NCI-H2196 treated with DMSO at 0.1 percent for 48 hours (cell line): ENCODE data around the gene ARHGEF28.

Experiments
- DNase-seq: peaks from one replicate; lab custom pipeline; 2025; ENCODE audit not compliant: unreplicated experiment; lab: John Stamatoyannopoulos, UW

Gene ARHGEF28

DNA sequence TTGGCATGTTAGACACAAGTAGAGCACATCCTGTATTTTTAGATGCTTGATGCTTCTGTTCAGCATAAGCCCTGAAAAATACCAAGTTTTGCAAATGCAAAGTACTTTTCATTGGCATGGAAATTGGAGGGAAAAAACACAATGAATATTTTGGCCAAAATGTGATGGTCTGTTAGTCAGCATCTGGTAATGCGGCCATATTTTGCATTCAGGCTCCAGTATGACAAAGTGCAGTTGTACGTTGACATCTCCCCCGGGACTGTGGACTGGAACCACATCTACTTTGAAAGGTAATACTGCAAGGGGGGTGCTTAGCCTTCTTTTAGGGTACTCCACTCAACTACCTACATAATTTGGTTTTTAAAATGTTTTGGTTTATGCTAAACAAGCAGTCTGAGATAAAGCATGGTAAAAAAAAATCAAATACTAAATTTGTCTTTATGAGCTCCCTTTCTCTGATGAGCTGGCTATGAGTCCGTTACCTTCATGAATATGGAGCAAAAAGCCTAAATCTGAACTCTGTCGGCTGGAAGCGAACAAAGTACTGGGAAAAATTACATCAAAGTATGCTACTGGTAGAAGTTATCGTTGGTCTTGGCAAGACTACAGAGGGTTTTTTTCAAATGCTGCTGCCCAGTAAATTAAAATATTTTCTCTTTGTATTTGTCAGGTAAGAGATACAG, 297.0 kb downstream of the ARHGEF28 start:
- no peak for DNase-seq

DNA sequence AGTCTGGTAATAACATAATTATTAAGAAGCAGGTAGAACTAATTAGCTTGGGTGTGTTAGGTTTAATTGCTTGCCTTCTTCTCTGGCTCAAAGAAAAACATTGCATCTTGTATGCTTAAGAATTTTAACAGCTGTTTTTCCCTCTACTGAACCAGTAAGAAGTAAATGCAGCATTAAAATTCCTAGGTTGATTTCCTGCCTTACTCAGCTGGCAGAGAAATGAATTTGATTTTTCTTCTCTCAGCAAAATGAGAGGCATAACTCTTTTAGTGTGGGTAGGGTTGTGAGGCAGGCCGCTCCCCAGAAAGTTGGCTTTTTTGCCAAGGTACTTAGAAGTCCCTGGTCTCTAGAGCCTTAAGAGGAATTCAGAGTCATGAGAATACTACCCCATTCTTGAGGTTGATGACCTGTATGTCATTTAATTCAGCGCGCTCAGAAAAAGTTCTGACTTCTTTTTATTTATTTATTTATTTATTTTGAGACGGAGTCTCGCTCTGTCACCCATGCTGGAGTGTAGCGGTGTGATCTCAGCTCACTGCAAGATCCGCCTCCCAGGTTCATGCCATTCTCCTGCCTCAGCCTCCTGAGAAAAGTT, 302.6 kb downstream of the ARHGEF28 start:
- DNase-seq = no peak

DNA sequence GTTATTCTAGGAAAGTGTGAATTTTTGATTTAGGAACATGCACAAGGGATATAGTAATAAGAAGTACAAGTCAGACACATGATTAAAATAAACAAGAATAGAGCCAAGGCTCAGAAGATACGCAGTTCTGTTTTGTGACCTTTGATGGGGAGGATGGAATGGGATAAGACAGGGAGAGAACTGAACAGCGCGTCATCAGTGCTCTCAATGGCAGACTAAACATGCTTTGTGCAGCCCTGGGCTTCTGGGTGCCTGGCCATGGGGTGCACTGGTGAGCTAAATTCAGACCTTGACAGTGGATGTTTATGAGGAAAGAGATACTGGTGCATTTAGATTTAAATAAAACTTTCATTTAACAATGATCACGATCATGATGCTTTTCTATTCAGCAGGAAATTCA, 309.7 kb downstream of the ARHGEF28 start:
- no peak for DNase-seq

DNA sequence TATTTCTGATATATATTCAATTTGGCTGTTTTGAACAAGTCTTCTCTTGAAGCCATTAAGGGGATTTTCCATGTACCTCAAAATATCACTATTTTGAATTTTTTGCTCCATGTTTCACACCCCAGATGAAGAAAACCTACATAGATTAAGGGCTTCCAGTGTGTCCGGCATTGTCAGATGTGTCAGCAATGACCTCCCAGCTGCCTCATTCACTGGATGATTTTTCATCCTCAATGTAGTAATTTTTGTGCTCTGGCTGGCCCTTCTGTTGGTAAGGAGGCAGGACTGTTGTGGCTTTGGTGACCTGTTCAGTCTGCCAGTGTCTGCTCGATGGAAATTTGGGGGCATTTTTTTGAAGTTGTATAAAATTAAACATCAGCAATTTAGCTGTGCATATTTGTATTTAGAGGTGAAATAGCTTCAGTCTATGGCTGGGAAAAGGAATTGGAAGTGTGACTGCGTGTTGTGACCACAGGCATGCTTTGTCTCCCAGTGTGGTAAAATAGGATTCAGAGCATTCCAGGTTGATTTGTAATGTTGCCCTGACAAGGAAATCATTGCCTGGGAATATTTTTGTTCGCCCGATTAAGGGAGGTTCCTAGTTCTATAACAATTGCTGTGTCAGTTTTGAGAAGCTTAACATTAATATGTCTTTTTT, 312.4 kb downstream of the ARHGEF28 start:
- no peak for DNase-seq

DNA sequence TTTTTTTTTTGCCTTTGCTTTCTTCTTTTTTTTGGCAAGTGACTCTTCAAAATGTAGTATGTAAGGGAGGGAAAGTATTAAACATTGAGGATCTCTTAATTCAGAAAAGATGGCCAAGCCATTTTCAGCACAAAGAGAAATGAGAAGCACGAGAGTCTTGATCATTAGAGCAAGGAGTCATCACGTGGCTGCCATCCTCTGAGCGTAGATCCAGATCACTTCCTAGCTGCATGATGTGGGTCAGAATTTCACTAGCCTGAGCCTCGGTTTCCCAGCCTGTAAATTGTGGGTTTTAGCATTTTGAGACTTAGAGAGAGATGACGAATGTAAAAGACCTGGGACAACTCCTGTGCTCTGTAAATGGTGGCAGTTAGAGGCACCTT, 312.9 kb downstream of the ARHGEF28 start:
- no peak for DNase-seq

DNA sequence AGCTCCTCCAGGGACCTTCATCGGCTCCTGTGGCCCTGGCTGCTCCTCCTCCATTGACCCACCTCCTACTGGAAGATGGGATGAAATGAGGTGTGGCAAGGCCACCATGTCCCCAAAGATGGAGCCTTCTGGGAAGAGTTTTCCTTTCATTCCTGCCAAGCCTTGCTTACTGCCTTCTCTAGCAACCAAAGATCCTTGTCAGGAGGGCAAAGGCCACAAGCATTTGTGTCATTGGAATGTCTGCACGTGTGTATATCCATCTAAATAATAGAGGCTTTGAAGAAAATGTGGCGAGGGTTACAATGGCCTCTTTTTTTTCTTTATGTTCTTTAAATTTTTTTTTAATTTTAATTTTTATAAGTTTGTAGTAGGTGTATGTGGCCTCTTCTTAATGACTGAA, 313.6 kb downstream of the ARHGEF28 start:
- DNase-seq = no peak

DNA sequence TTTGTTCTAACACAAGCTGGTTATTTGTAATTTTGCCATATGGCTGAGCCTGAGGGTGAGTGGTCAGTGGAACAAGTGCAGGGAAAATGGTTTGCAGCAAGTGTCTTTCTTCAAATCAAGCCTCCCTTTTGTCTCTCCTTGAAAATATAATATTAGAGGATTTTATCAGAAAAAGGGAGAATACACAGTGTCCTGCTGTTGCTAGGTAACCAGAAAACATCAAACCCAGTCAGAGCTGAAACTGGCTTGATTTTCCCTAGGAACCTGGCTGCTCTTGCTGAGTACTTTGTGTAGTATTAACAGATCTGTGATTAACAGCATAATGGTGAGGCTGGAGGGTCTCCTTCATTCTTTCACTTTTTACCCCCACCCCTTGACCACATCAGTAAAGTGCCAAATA, 314.0 kb downstream of the ARHGEF28 start:
- no peak for DNase-seq

DNA sequence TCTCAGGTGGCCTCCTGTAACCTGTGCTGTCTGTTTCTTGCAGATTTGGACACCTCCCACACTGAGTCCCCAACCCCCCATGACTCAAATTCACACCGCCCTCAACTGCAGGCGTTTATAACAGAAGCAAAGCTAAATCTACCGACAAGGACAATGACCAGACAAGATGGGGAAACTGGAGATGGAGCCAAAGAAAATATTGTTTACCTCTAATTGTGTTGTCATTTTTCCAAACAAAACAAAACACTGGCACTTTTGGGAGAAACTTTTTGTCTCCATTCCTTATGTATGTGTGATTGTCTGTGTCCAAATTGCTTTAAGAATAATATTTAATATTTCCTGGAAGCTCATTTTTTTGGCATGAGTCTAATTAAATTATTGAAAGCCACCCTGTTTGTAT, 314.8 kb downstream of the ARHGEF28 start:
- no peak for DNase-seq

DNA sequence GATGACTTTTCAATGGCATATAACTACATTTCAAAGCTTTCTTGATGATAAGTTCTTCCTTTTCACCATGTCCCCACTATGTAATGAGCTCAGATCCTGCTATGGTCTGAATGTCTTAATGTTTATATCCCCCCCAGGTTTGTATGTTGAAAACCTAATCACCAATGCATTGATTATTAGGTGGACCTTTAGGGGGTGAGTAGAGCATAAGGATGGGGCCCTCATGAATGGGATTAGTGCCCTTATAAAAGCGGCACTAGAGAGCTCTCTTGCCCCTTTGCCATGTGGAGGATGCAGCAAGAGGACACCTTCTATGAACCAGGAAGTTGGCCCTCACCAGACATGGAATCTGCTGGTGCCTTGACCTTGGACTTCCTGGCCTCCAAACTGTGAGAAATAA, 316.8 kb downstream of the ARHGEF28 start:
- no peak for DNase-seq

DNA sequence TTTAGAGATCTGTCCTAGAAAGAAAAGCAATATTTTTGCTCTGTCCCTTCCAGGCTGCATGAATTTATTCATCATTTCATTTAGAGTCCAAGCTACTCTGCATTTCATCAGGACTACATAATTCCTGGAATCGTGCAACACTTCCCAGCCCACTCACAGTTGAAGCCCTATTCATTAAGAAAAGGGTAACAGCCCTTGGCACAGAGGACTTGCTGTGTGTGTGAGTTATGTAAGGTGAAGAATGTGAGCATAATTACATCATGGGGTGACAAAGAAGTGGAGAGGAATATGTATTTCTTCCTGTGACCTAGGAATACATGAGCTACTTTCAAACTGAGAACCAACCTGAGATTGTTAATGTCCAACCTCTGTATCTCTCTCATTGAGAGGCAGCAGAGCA, 317.4 kb downstream of the ARHGEF28 start:
- no peak for DNase-seq

DNA sequence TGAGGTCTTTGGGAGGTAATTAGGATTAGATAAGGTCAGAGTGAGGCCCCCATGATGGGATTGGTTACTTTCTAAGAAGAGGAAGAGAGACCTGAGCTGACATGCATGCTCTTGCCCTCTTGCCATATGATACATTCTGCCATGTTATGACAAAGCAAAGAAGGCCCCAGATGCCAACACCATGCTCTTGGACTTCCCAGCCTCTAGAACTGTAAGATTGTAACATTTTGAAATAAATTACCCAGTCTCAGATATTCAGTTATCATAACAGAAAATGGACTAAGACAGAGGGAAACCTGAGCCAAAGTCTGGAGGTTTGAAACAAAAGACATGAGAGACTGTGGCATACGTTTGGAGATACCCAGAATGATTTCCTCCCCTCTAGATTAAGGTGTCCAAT, 318.6 kb downstream of the ARHGEF28 start:
- no peak for DNase-seq

DNA sequence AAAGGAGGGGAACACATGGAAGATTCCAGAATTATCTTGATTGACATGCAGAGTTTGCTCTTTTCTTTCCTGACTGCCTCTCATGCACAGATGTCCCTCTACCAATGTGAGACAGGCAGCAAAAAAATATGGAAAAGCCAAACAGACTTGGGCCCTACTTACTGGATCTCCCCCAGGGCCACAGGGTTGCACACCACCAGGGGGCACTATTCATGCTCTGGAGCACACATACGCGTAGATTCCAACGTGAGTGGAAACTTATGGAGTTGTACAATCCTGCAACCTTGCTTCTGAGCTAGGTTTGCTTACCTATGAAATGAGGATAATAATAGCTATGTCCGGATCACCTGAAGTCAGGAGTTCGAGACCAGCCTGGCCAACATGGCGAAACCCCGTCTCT, 319.5 kb downstream of the ARHGEF28 start:
- no peak for DNase-seq

DNA sequence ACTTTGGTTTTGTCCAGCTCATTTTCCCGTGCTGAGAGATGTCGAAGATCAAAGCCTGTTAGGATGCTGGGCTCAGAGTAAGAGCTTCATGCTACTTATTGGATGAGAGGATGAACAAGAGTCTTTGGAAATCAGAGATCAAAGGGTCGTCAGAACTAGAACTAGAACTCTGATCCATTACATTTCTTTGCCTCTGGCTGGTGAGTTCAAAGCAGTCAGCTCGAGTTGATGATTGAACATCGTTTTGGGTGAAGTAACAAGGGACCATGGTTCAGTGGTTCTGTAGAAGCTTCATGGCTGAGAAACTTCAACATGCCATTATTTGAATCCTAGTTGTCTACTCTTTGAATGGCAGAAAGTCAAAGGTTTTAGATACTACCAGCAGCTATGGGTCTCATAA, 320.3 kb downstream of the ARHGEF28 start:
- no peak for DNase-seq

DNA sequence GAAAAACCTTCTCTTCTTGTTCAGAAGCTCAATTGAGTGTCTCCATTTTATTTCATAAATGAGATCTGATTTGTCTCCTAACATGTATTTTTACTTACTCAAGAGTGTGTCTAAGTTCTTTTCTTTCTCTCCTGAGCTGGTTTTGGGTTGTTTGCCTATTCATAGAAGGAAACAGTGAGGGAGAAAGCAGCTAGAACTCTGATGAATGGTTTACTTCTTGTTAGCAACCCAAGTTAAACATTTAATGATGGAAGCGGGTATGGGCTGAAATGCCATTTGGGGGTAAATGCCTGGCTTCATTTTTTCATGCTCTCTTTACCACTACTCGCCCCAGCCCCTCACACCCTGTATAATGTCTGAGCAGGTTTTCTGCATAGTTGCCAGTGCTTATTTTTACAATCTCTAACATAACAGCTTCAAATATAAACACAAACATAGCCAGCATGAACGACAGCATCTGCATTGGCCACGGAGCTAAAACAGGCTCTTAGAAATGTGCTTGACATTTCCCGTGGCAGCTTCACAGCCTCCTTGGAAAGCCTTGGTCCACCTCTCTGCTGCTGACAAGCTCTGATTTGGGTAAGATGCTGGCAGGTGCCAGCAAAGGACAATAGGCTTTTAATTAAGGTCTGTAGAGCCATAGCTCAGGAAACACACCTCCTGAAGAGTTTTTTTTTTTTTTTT, 321.1 kb downstream of the ARHGEF28 start:
- DNase-seq = no peak

DNA sequence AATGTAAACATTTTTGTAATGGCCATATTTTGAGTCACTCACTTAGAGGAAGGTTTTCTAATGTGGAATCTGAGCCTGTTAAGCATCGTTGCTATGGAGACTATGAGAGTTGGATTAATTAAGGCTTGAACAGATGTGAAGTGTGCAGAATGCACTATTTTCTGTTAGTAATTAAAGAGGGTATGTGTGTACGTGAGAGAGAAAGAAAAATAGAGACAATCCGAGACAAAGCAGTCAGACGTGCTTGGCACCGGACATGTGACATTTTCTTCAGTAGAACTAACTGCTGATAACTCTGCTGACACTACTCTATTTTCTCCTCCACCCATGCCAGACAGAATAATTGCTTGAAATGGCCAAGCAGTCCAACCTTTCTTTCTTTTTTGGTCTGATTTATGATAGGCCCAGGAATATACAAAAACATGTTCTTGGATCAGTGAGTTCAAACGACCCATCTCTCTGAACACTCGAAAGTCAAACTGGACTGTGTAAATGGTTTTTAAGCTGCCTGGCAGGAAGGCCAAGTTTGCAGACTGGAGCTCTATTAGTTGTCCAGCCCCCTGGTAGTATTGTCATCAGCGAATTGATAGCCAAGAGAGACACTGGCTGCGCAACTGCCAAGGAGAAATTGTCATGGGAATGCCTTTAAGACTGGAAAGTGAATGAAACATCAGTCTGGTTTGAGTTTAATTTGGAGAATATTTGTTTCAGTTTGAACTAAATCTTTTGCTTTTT, 322.1 kb downstream of the ARHGEF28 start:
- no peak for DNase-seq

DNA sequence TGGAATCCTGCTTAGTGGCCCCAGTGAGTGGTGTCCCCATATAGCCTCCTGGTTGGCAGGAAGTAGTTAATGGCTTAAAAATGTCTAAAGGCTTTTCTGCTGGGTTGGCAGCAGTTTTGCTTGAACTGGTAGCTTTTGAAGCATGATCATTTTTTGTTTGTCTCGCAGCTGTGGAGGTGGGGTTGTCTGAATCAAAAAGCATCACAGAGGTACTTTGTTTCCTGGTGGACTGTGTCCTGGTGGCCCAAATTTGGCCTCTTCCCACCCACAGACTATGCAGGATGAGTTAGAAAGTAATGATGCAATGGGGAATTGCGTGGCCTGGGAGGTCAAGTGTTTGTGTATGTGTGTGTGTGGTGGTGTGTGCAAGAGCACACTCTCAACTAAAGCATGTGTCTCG, 322.7 kb downstream of the ARHGEF28 start:
- DNase-seq = no peak

DNA sequence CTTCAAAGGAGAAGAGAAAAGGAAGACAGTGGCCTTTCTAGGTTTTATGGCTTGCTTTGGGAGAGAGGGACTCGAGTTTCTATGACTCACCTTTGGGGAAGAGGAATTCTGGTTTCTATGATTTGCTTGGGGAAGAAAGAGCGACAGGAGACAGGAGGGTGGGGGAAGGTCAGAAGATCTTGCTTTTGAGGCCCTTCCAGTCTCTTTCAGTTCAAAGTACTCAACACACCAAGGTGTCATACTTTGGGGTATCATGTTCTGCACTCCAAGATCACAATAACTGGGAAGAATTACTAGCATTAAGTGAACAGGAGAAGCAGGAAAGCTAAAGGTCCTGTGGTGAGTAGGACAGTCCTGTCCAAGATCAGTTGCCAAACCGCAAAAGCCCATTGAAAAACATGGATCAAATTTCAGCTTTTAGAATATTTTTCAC, 324.5 kb downstream of the ARHGEF28 start:
- no peak for DNase-seq

DNA sequence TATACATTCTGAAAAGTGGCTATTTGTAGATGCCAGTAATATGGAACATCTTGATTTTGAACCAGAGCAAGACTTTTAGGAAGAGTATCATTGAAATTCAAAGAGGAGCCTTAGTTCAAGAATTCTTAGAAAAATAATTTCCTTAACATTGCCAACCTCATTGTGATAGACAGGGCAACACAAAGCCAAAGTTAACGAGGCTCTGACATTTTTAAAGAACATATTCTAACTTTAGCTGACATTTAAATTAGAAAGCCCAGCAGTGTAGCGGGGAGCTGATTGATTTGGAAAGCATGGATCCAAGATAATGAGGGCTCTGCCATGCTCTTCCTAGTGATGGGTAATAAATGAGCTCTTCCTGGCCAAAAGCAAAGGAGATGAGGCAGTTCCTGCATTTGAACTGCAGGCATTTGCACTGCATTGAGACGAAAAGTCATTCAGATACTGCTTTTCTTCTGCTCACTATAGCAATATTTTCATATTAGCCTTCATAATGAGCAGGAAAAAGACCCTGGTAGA, 325.0 kb downstream of the ARHGEF28 start:
- DNase-seq = no peak

DNA sequence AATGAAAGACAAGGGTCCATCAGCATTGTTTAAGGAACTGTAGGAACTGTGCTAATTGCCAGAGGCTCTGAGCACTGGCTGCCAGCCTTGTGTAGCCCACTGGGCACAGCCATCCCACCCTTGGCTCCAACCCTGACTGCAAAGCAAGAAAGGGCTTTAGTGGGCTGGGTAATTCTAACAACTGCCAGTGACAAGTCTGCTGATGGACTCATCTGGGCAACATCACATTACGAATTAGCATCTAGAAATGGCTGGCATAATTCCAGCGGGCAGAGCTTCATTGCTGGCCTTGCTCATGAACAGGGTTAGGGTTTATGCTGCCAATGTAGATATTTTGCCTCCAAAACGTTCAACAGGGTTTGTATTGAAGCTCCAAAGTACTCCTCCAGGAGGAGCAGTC, 326.9 kb downstream of the ARHGEF28 start:
- DNase-seq = no peak

DNA sequence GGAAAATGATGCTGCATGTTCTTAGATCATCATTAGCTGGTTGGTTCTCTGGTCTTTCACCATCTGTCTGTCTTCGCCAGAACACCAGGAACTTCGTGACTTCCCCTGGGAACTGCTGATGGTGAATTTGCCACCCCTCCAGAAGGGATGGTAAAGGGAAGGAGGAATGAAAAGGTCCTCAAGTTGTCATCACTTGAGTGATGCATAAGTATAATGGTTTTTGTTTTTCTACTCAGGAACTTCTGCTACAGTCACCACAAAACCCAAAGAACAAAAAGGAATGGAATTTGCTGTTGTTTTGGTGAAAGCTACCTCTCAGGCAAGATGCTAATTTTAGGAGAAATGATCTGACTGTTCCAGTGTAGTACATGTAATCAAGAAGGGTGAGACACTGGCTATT, 328.4 kb downstream of the ARHGEF28 start:
- DNase-seq = no peak

DNA sequence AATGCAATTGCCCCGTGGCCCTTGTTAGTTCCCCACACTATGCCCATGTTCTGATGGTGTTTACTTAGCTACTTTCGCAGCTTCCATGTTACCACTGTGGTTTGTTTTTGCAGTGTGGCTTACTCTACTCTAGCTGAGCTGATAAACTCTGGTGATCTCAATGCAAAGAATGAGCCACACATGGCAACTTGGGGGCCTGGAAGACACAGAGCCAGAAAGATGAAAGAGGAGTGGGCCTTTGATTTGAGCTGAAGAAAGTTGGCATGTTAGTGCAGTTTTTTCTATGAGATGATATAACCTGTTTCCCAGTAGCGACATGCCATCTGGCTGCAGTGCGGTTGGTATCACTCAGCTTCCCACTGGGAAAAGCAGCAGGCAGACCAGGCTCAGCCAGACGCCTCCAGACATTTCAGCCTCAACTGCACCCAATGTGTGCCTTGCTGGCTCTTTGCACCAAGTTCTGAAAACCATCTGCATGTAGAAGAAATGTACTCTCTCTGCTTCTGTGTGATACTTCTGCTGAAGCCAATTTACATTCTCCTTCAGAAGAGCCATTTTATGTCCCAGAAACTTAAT, 329.4 kb downstream of the ARHGEF28 start:
- no peak for DNase-seq
